IPS-11a (cell line): ENCODE data around the gene LMX1B.
"Not testable (repeated sequence)": the region's sequence is repeated elsewhere in the genome, so short reads cannot be mapped to it uniquely, and the experiment has no call there.

Source experiments
- H3K4me3 ChIP-seq: one replicate; pipeline ENCODE4 v1.5.1; 2013; ENCODE audit warnings: low read depth, low read length, control low read depth

The LMX1B gene

GRCh38 chr9:126705767-126706697 lies 92.3 kb downstream of the LMX1B start:
- H3K4me3 ChIP-seq = no peak overlapping the region

GRCh38 chr9:126706698-126707053 lies 92.9 kb downstream of the LMX1B start:
- no peak overlapping the region for H3K4me3 ChIP-seq

GRCh38 chr9:126707083-126707482 lies 93.4 kb downstream of the LMX1B start:
- no peak overlapping the region for H3K4me3 ChIP-seq

- not testable (repeated sequence) for H3K4me3 ChIP-seq
Measured at GRCh38 chr9:126707712-126708111, 94.0 kb downstream of the LMX1B start.

GRCh38 chr9:126708178-126708577 lies 94.5 kb downstream of the LMX1B start:
- H3K4me3 ChIP-seq = no peak overlapping the region

GRCh38 chr9:126709241-126709640 lies 95.5 kb downstream of the LMX1B start:
- no peak overlapping the region for H3K4me3 ChIP-seq

- no peak overlapping the region for H3K4me3 ChIP-seq
Measured at GRCh38 chr9:126715382-126715781, 101.7 kb downstream of the LMX1B start.

GRCh38 chr9:126717441-126717840 lies 103.7 kb downstream of the LMX1B start:
- not testable (repeated sequence) for H3K4me3 ChIP-seq

GRCh38 chr9:126719618-126720031 lies 105.9 kb downstream of the LMX1B start:
- no peak overlapping the region for H3K4me3 ChIP-seq

- no peak overlapping the region for H3K4me3 ChIP-seq
Measured at GRCh38 chr9:126720036-126720435, 106.3 kb downstream of the LMX1B start.

- H3K4me3 ChIP-seq = no peak overlapping the region
Measured at GRCh38 chr9:126720661-126721563, 107.2 kb downstream of the LMX1B start.

- no peak overlapping the region for H3K4me3 ChIP-seq
Measured at GRCh38 chr9:126721564-126721981, 107.8 kb downstream of the LMX1B start.

GRCh38 chr9:126722252-126722921 lies 108.7 kb downstream of the LMX1B start:
- H3K4me3 ChIP-seq = peak overlapping the region; percentile 39

GRCh38 chr9:126722922-126723806 lies 109.4 kb downstream of the LMX1B start:
- H3K4me3 ChIP-seq = peak overlapping the region; percentile 39

GRCh38 chr9:126723807-126724172 lies 110.1 kb downstream of the LMX1B start:
- peak overlapping the region; percentile 39 for H3K4me3 ChIP-seq

- H3K4me3 ChIP-seq = no peak overlapping the region
Measured at GRCh38 chr9:126724226-126724625, 110.5 kb downstream of the LMX1B start.

- H3K4me3 ChIP-seq = not testable (repeated sequence)
Measured at GRCh38 chr9:126725485-126725884, 111.8 kb downstream of the LMX1B start.

GRCh38 chr9:126728210-126728609 lies 114.5 kb downstream of the LMX1B start:
- not testable (repeated sequence) for H3K4me3 ChIP-seq

- not testable (repeated sequence) for H3K4me3 ChIP-seq
Measured at GRCh38 chr9:126730592-126730991, 116.9 kb downstream of the LMX1B start.

GRCh38 chr9:126733005-126733404 lies 119.3 kb downstream of the LMX1B start:
- H3K4me3 ChIP-seq = no peak overlapping the region
